GM18861 (cell line): Measurements from ENCODE around the gene RNF20.
A peak's percentile ranks its signal among the peaks of the same experiment; 100 is the strongest.
"Not testable (repeated sequence)": the region's sequence is repeated elsewhere in the genome, so short reads cannot be mapped to it uniquely, and the experiment has no call there.

Experiments used
- ATAC-seq: cut with Tn5 transposase; IDR thresholded peaks from one replicate; pipeline ENCODE4 v1.9.1; 2021; ENCODE audit not compliant: unreplicated experiment

RNF20 gene

GRCh38 chr9:101587332-101588043 is 53.8 kb downstream of the RNF20 start:
- no peak for ATAC-seq

GRCh38 chr9:101590074-101590473 is 56.4 kb downstream of the RNF20 start:
- not testable (repeated sequence) for ATAC-seq

GRCh38 chr9:101590901-101591300 is 57.2 kb downstream of the RNF20 start:
- ATAC-seq: no peak

GRCh38 chr9:101591787-101592446 is 58.3 kb downstream of the RNF20 start:
- no peak for ATAC-seq

GRCh38 chr9:101592788-101593187 is 59.1 kb downstream of the RNF20 start:
- no peak for ATAC-seq

DNA sequence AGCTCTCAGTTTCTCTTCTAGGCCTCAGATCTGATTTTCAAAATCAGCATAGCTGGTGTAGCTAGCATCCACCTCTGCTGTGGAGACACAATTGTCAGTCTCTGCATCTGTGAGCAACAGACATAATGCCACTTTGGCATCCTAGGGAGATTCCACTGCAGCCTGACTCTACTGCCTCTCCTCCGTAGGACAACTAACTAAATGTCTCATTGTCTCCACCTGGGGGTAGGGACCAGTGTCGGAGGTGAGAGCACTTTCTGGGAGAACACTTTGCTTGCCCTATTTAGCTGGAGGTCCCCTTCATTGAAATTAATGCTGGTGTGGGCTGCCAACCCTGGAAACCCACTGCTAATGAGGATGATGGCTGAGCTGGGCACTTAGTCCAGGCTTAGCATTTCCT is 59.7 kb downstream of the RNF20 start:
- ATAC-seq: no peak

DNA sequence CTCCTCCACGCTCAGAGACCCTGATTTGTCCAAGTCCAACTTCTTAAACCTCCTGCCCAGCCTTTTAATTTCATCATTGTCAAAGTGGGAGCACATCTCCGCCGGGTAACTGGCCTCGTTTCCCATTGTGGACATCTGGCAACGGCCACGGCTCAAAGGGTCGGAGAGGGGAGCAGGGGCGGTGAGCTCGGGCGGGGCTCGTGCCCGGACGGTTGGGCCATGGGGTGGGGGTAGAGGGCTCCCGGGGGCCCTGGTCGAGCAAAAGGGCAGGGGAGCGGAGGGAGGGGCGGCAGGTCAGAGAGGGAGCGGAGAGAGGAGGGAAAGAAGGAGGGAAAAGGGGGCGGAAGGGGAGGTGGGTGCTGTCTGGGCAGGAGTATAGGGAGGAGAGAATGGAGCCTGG is 61.1 kb downstream of the RNF20 start, which contains the start of gene PPP3R2:
TSS of gene PPP3R2 (minus strand) at position 174 of the 400 bp plus-strand sequence. CDS start at position 126, 48 bp downstream.
- ATAC-seq: no peak

DNA sequence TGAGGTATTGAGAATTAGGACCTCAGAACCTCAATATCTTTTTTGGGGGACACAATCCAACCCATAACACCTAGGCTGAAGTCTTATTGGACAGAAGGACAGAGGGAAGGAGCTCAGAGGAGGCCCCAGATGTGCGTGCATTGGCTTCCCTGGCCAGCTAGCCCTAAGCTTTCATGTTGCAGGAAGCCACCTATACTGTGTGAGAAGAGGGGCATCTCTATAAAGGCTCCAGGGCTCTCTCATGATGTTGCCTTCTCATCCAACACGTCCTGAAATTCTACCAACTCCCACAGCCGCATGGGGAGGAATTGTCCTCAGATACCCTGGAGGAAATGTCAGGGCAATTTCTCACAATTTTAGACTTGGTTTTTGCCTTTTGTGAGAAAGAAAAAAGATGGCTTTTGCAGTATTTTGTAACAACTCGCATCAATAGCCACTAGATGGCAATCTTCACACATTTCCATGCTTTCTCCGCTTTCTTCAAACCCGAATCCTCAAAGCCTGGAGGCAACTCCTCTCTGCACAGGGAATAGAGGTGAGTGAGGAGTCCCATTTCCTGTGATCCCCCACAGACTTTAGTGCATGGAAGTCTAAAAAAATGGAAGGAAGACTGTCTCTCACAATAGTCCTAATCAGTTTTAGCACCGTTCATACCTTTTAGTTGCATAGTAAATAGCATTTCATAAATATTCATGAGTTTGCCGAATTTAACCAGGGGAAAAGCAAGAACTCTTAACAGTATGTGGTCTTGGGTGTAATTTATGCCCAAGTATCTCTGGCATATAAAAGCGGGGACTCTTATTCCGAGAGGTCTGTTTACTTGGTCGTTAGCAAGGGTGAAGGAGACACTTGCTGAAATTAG is 68.5 kb downstream of the RNF20 start:
- peak; percentile 59 for ATAC-seq

GRCh38 chr9:101604296-101604695 is 70.6 kb downstream of the RNF20 start:
- ATAC-seq: no peak

GRCh38 chr9:101605547-101605946 is 71.9 kb downstream of the RNF20 start:
- ATAC-seq: no peak
